ENCODE results near the gene DUSP1. TPM values are rescaled to one million over a fixed set of nuclear protein-coding genes. Genes with fewer than 3 reads are reported as not detected.

Gene DUSP1
- total RNA-seq, result 100 to 1,000 TPM in 1 of 2 donors, 10 to 100 TPM in 1; 61.7 to 102 TPM

GRCh38 chr5:172770675-172771438 lies at the start of gene DUSP1:
Gene DUSP1 (minus strand): TSS chr5:172771195. CDS start chr5:172770952, 243 bp downstream.
- peak; percentile 99 for DNase-seq
- intact Hi-C loops (cut with DNase I), result loop anchor here (5.0 kb wide), 2 partner anchors 76 to 131 kb away; no protein-coding TSS in a partner anchor
- H3K4me3 ChIP-seq, result peak within 1 kb of the TSS; percentile 80
- H3K27ac ChIP-seq, result peak within 1 kb of the TSS; percentile 100
- H3K9me3 ChIP-seq, result no peaks in the 10 kb centered on the region
- peak within 1 kb of the TSS; percentile 100 for H3K9ac ChIP-seq (ENCODE audit: low read depth in 2 of 2, low read length in 2 of 2)
- H3K27me3 ChIP-seq, result no peaks in the 10 kb centered on the region
- TF ChIP-seq, protein P1, sequence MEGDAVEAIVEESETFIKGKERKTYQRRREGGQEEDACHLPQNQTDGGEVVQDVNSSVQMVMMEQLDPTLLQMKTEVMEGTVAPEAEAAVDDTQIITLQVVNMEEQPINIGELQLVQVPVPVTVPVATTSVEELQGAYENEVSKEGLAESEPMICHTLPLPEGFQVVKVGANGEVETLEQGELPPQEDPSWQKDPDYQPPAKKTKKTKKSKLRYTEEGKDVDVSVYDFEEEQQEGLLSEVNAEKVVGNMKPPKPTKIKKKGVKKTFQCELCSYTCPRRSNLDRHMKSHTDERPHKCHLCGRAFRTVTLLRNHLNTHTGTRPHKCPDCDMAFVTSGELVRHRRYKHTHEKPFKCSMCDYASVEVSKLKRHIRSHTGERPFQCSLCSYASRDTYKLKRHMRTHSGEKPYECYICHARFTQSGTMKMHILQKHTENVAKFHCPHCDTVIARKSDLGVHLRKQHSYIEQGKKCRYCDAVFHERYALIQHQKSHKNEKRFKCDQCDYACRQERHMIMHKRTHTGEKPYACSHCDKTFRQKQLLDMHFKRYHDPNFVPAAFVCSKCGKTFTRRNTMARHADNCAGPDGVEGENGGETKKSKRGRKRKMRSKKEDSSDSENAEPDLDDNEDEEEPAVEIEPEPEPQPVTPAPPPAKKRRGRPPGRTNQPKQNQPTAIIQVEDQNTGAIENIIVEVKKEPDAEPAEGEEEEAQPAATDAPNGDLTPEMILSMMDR (IDR thresholded peaks at IDR 0.05), result peak; percentile 21
- H3K36me3 ChIP-seq, result peaks cover 12% of the 10 kb centered on the region
- peaks cover 26% of the 10 kb centered on the region for H3K4me1 ChIP-seq

- Histone ChIP-seq H3K4me1 (no peaks in the 10 kb centered on the region), H3K27ac (no peak overlapping the region), H3K4me3 (no peak overlapping the region), H3K36me3 (no peaks in the 10 kb centered on the region), H3K9me3 (no peaks in the 10 kb centered on the region), H3K9ac (ENCODE audit: low read depth in 2 of 2, low read length in 2 of 2) (peak overlapping the region in 1 of 2 donors; percentile 43), H3K27me3 (no peaks in the 10 kb centered on the region)
- peak; percentile 54 for DNase-seq
- TF ChIP-seq, protein P1 (IDR thresholded peaks at IDR 0.05), result no peak
- intact Hi-C loops (cut with DNase I), result no loop called here
Observed at GRCh38 chr5:172820046-172820767, 49.2 kb upstream of the DUSP1 start.

- no peak overlapping the region for H3K9ac ChIP-seq (ENCODE audit: low read depth in 2 of 2, low read length in 2 of 2)
- intact Hi-C loops (cut with DNase I), result no loop called here
- no peaks in the 10 kb centered on the region for H3K27me3 ChIP-seq
- TF ChIP-seq, protein P1 (IDR thresholded peaks at IDR 0.05), result no peak
- H3K4me3 ChIP-seq, result no peak overlapping the region
- no peak overlapping the region for H3K27ac ChIP-seq
- H3K36me3 ChIP-seq, result no peaks in the 10 kb centered on the region
- H3K4me1 ChIP-seq, result no peaks in the 10 kb centered on the region
- no peak for DNase-seq
- H3K9me3 ChIP-seq, result no peaks in the 10 kb centered on the region
Observed at GRCh38 chr5:172819569-172819968, 48.6 kb upstream of the DUSP1 start.

- Histone ChIP-seq H3K4me1 (no peaks in the 10 kb centered on the region), H3K36me3 (no peaks in the 10 kb centered on the region)
Observed at GRCh38 chr5:172818081-172818480, 47.1 kb upstream of the DUSP1 start.

GRCh38 chr5:172817664-172818063 lies 46.7 kb upstream of the DUSP1 start:
- TF ChIP-seq, protein P1 (IDR thresholded peaks at IDR 0.05), result no peak
- DNase-seq, result no peak
- no peak overlapping the region for H3K27ac ChIP-seq
- H3K4me3 ChIP-seq, result no peak overlapping the region
- no peaks in the 10 kb centered on the region for H3K4me1 ChIP-seq
- H3K9ac ChIP-seq (ENCODE audit: low read depth in 2 of 2, low read length in 2 of 2), result no peak overlapping the region
- intact Hi-C loops (cut with DNase I), result no loop called here
- no peaks in the 10 kb centered on the region for H3K9me3 ChIP-seq
- no peaks in the 10 kb centered on the region for H3K36me3 ChIP-seq
- no peaks in the 10 kb centered on the region for H3K27me3 ChIP-seq

More at GRCh38 chr5:172818081-172818480, 47.1 kb upstream of the DUSP1 start:
- intact Hi-C loops (cut with DNase I), result no loop called here
- Histone ChIP-seq H3K27me3 (no peaks in the 10 kb centered on the region), H3K4me3 (no peak overlapping the region), H3K9ac (ENCODE audit: low read depth in 2 of 2, low read length in 2 of 2) (no peak overlapping the region), H3K9me3 (no peaks in the 10 kb centered on the region), H3K27ac (no peak overlapping the region)
- DNase-seq, result no peak
- TF ChIP-seq, protein P1 (IDR thresholded peaks at IDR 0.05), result no peak
